ENCODE results near the gene RPUSD4.

Gene RPUSD4

DNA sequence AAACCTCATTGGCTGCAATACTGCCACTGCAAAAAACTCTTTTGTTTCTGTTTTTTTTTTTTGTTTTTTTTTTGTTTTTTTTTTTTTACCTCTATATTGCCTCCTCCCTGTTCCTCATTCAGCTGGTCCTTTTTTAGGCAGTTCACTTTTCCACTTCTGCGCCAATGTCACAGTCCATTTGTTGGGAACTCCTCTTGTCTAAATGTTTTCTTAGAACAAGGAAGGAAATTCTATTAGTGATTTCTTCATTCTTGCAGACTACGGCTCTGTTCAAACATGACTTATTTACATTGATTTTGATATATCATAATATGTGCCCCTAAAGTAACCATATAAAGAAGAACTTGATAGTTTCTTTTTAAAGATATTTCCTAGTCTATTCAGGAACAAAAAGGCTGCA, 3.0 kb upstream of the RPUSD4 start:
- DNase-seq (ENCODE audit: low read depth in 2 of 3, low spot score in 1 of 3): no peak

GRCh38 chr11:126212089-126212660, 725 bp upstream of the RPUSD4 start:
- DNase-seq (ENCODE audit: low read depth in 2 of 3, low spot score in 1 of 3): no peak

DNA sequence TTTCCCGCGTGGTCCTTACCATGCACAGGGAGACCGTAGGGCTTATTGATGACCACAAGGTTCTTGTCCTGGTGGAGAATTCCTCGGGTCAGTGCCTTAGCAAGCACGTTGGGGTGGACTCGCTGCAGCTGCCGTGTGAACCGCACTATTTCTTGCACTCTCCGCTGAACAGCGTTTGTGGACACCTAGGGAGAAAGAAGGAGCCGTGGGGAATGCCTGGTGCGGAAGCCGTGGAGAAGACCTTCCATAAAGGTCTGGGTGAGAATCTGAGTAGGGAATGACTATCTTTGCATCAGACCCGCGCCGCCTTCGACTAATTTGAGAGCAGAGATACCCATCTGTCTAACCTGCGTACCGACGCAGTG, 597 bp downstream of the RPUSD4 start:
- no peak for DNase-seq (ENCODE audit: low read depth in 2 of 3, low spot score in 1 of 3)

GRCh38 chr11:126207896-126208295, 3.6 kb downstream of the RPUSD4 start:
- DNase-seq (ENCODE audit: low read depth in 2 of 3, low spot score in 1 of 3): no peak

- no peak for DNase-seq (ENCODE audit: low read depth in 2 of 3, low spot score in 1 of 3)
These were observed 6.1 kb downstream of the RPUSD4 start for GRCh38 chr11:126205359-126205758.

GRCh38 chr11:126202646-126203359, 8.6 kb downstream of the RPUSD4 start:
- DNase-seq (ENCODE audit: low read depth in 2 of 3, low spot score in 1 of 3): no peak

GRCh38 chr11:126198648-126199047, 12.8 kb downstream of the RPUSD4 start:
- DNase-seq (ENCODE audit: low read depth in 2 of 3, low spot score in 1 of 3): no peak

- no peak for DNase-seq (ENCODE audit: low read depth in 2 of 3, low spot score in 1 of 3)
These were observed 14.0 kb downstream of the RPUSD4 start for GRCh38 chr11:126197277-126197939.

DNA sequence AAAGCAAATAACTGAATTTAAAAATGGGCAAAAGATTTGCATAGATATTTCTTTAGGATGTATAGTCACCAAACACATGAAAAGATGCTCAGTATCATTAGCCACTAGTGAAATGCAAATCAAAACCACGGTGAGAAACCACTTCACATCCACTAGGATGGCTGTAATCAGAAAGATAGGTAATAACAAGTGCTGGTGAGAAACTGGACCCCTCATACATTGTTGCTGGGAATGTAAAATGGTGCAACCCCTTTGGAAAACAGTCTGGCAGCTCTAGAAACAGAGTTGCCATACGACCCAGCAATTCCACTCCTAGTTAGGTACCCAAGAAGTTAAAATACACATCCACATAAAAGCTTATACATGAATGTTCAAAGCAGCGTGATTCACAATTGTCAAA, 16.3 kb downstream of the RPUSD4 start:
- no peak for DNase-seq (ENCODE audit: low read depth in 2 of 3, low spot score in 1 of 3)

GRCh38 chr11:126194121-126194543, 17.3 kb downstream of the RPUSD4 start:
- DNase-seq (ENCODE audit: low read depth in 2 of 3, low spot score in 1 of 3): peak in 1 of 3 donors; percentile 27

DNA sequence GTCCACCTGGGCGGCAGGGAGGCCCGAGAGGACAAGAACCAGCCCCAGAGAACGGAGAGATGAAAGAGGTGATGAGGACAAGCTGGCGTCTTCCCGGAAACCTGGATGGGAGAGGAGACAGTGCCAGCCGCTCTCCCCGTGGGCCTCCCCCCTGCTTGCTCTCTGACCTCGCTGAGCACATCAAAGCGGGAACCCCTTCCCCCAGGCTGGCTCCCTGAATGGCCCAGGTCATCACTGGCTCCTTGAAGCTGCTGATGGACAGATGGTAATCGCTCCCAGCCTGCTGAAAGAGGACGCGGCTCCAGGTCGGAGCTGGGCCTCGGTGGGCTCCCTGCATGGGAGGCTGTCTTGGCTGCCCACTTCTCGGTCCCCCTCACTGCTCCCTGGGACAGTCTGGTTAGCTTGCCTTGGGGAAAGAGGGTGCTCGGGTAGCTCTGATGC, 18.4 kb downstream of the RPUSD4 start:
- no peak for DNase-seq (ENCODE audit: low read depth in 2 of 3, low spot score in 1 of 3)

- no peak for DNase-seq (ENCODE audit: low read depth in 2 of 3, low spot score in 1 of 3)
These were observed 19.1 kb downstream of the RPUSD4 start for GRCh38 chr11:126192361-126192760.

GRCh38 chr11:126191379-126192073, 19.9 kb downstream of the RPUSD4 start:
- no peak for DNase-seq (ENCODE audit: low read depth in 2 of 3, low spot score in 1 of 3)

- no peak for DNase-seq (ENCODE audit: low read depth in 2 of 3, low spot score in 1 of 3)
These were observed 20.7 kb downstream of the RPUSD4 start for GRCh38 chr11:126190792-126191191.

DNA sequence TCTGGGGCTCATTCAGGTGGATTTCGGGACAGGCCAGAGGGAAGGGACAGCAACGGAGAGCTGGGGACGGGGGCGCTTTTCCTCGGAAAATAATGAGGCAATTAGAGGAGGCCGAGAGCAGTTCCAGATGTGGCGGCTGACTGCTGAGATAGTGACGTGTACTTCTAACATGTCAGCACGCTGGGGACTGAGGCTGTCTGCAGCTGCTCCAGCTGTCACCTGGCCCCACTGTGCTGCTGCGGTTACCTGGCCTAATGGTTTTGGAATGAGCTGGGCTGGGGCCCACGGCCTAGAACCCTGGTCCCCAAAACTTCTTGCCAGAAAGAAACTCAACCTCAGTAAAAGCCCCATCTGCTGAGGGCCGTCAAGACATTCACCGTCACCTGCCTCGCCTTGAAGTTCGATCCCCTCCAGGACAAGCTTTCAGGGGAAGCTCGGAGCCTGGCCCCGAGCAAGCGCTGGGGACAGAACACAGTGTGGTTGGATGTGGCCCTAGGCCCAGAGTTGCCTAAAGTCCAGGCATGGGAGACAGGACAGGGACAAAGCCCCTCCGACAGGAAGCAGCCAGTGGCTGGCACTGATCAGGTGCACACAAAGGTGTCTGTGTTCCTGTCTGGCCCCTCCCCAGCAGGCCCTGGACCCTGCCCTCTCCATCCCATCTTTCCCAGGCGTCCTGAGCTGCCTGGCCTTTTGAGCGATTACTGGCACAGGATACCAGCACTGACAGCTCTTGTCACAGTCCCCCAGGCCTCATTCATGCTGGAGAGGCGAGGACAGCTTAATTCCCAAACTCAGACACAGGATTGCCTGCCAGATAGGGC, 22.1 kb downstream of the RPUSD4 start:
- no peak for DNase-seq (ENCODE audit: low read depth in 2 of 3, low spot score in 1 of 3)

- DNase-seq (ENCODE audit: low read depth in 2 of 3, low spot score in 1 of 3): no peak
These were observed 22.9 kb downstream of the RPUSD4 start for GRCh38 chr11:126188332-126189108.

DNA sequence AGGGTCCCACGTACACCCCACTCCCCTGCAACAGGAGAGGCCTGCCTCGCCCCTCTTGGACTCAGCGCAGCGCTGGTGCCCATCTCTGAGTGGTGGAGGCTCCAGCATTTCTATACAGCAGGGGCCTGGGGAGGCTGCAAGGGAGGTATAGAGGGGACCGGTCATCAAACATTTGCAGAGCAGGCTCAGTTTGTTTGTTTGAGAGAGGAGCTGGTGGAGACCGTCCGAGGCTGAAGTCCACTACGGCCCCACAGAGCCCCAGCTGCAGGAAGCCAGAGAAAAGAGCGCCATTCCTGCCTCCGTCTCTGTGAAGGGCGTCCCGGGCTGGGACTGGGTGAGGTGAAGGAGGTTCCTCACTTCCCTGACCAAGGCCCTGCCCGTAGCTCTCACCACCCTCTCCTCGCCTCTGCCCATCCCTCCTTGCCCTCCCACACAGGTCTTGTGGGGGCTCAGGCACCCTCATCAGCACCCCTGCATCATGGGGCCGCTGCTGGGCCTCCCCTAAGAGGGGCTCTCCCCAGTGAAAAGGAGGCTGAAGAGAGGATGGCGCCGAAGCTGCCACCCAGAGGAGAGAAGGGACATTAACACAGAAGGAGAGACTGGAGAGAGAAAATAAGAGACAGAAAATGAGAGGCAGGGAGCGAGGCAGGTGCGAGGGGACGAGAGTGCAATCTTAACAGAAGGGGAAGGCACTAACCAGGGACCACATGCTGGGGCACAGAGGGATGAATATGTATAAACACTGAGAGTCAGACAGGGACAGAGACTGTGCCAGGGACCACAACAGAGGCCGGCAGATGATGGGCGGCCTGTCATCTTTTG, 24.5 kb downstream of the RPUSD4 start:
- DNase-seq (ENCODE audit: low read depth in 2 of 3, low spot score in 1 of 3): no peak

- no peak for DNase-seq (ENCODE audit: low read depth in 2 of 3, low spot score in 1 of 3)
These were observed 25.3 kb downstream of the RPUSD4 start for GRCh38 chr11:126186025-126186698.
